ENCODE data around the gene DDX20.

DDX20 gene, protein sequence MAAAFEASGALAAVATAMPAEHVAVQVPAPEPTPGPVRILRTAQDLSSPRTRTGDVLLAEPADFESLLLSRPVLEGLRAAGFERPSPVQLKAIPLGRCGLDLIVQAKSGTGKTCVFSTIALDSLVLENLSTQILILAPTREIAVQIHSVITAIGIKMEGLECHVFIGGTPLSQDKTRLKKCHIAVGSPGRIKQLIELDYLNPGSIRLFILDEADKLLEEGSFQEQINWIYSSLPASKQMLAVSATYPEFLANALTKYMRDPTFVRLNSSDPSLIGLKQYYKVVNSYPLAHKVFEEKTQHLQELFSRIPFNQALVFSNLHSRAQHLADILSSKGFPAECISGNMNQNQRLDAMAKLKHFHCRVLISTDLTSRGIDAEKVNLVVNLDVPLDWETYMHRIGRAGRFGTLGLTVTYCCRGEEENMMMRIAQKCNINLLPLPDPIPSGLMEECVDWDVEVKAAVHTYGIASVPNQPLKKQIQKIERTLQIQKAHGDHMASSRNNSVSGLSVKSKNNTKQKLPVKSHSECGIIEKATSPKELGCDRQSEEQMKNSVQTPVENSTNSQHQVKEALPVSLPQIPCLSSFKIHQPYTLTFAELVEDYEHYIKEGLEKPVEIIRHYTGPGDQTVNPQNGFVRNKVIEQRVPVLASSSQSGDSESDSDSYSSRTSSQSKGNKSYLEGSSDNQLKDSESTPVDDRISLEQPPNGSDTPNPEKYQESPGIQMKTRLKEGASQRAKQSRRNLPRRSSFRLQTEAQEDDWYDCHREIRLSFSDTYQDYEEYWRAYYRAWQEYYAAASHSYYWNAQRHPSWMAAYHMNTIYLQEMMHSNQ

GRCh38 chr1:111755331-111756123 is at the start of gene DDX20:
TSS of gene DDX20 (plus strand) at chr1:111755901. CDS start at chr1:111755925, 24 bp downstream.
- Histone ChIP-seq H3K4me1 (ENCODE audit: control insufficient read depth, low read depth, low read length) (peaks cover 10% of the 10 kb centered on the region), H3K27ac (ENCODE audit: low read length) (peak within 1 kb of the TSS; percentile 94), H3K27me3 (ENCODE audit: control insufficient read depth, insufficient read depth, low read length) (no peaks in the 10 kb centered on the region), H3K9me3 (ENCODE audit: control insufficient read depth, low read depth, low read length) (no peaks in the 10 kb centered on the region), H3K36me3 (ENCODE audit: control insufficient read depth, low read depth, low read length) (peaks cover 16% of the 10 kb centered on the region), H3K4me3 (ENCODE audit: low read length) (peak within 1 kb of the TSS; percentile 93), H3K9ac (ENCODE audit: low read length) (peak within 1 kb of the TSS; percentile 96)

- Histone ChIP-seq H3K27me3 (ENCODE audit: control insufficient read depth, insufficient read depth, low read length) (no peaks in the 10 kb centered on the region), H3K36me3 (ENCODE audit: control insufficient read depth, low read depth, low read length) (peaks cover 36% of the 10 kb centered on the region), H3K9me3 (ENCODE audit: control insufficient read depth, low read depth, low read length) (no peaks in the 10 kb centered on the region), H3K27ac (ENCODE audit: low read length) (no peak overlapping the region), H3K9ac (ENCODE audit: low read length) (no peak overlapping the region), H3K4me1 (ENCODE audit: control insufficient read depth, low read depth, low read length) (no peaks in the 10 kb centered on the region), H3K4me3 (ENCODE audit: low read length) (no peak overlapping the region)
Measured at GRCh38 chr1:111706921-111707320, 48.8 kb upstream of the DDX20 start.

DNA sequence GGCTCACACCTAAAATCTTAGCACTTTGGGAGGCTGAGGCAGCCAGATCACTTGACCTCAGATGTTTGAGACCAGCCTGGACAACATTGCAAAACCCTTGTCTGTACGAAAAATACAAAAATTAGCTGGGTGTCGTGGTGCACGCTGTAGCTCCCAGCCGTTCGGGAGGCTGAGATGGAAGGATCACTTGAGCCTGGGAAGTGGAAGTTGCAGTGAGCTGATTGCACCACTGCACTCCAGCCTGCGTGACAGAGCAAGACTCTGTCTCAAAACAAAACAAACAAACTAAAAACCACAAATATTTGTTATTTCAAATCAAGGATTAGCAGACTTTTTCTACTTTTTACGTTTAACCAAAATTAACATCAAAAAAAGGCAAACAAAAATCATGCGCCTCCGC is 47.8 kb upstream of the DDX20 start:
- Histone ChIP-seq H3K36me3 (ENCODE audit: control insufficient read depth, low read depth, low read length) (peaks cover 36% of the 10 kb centered on the region), H3K4me3 (ENCODE audit: low read length) (no peak overlapping the region), H3K27me3 (ENCODE audit: control insufficient read depth, insufficient read depth, low read length) (no peaks in the 10 kb centered on the region), H3K9ac (ENCODE audit: low read length) (no peak overlapping the region), H3K27ac (ENCODE audit: low read length) (no peak overlapping the region), H3K9me3 (ENCODE audit: control insufficient read depth, low read depth, low read length) (no peaks in the 10 kb centered on the region), H3K4me1 (ENCODE audit: control insufficient read depth, low read depth, low read length) (no peaks in the 10 kb centered on the region)

DNA sequence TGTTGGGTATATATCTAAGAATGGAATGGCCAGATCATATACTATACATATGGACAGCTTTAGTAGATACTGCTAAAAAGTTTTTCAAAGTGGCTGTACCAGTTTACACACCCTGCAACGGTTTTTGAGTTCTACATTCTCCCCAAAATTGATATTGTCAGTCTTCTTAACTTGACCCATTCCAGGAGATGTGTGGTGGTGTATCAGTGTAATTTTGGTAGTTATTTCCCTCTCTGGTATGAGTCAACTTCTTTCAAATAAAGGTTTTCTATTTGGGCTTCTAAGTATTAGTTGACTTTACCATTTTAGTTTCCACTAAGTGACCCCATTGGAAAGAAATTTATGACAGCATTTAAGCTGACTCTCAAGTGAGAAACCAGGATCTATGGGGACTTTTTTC is 45.7 kb upstream of the DDX20 start:
- Histone ChIP-seq H3K9ac (ENCODE audit: low read length) (no peak overlapping the region), H3K27ac (ENCODE audit: low read length) (no peak overlapping the region), H3K36me3 (ENCODE audit: control insufficient read depth, low read depth, low read length) (peaks cover 19% of the 10 kb centered on the region), H3K9me3 (ENCODE audit: control insufficient read depth, low read depth, low read length) (no peaks in the 10 kb centered on the region), H3K4me3 (ENCODE audit: low read length) (no peak overlapping the region), H3K27me3 (ENCODE audit: control insufficient read depth, insufficient read depth, low read length) (no peaks in the 10 kb centered on the region), H3K4me1 (ENCODE audit: control insufficient read depth, low read depth, low read length) (no peaks in the 10 kb centered on the region)

GRCh38 chr1:111716333-111716732 is 39.4 kb upstream of the DDX20 start:
- no peaks in the 10 kb centered on the region for H3K9me3 ChIP-seq (ENCODE audit: control insufficient read depth, low read depth, low read length)
- H3K27ac ChIP-seq (ENCODE audit: low read length), result no peak overlapping the region
- H3K27me3 ChIP-seq (ENCODE audit: control insufficient read depth, insufficient read depth, low read length), result no peaks in the 10 kb centered on the region
- peaks cover 14% of the 10 kb centered on the region for H3K4me1 ChIP-seq (ENCODE audit: control insufficient read depth, low read depth, low read length)
- no peaks in the 10 kb centered on the region for H3K36me3 ChIP-seq (ENCODE audit: control insufficient read depth, low read depth, low read length)
- H3K9ac ChIP-seq (ENCODE audit: low read length), result no peak overlapping the region
- H3K4me3 ChIP-seq (ENCODE audit: low read length), result no peak overlapping the region

DNA sequence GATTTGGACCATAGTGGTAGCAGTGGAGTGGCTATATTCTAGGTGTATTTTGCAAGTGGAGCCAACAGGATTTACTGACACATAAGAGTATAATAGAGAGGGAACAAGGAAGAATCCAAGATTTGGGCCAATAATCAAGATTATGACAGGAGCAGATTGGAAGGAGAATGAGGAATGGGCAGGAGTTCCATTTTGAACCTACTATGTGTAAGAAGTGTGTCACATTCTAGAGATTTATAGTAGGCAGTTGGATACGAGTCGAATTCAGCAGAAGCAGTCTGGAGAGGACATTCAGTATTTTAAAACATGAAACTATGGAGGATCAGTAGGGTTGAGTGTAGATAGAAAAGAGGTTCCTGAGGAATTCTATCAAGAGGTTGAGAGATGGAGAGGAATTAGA is 38.3 kb upstream of the DDX20 start:
- H3K27me3 ChIP-seq (ENCODE audit: control insufficient read depth, insufficient read depth, low read length), result no peaks in the 10 kb centered on the region
- peaks cover 14% of the 10 kb centered on the region for H3K4me1 ChIP-seq (ENCODE audit: control insufficient read depth, low read depth, low read length)
- no peaks in the 10 kb centered on the region for H3K9me3 ChIP-seq (ENCODE audit: control insufficient read depth, low read depth, low read length)
- no peaks in the 10 kb centered on the region for H3K36me3 ChIP-seq (ENCODE audit: control insufficient read depth, low read depth, low read length)
- no peak overlapping the region for H3K27ac ChIP-seq (ENCODE audit: low read length)
- no peak overlapping the region for H3K9ac ChIP-seq (ENCODE audit: low read length)
- H3K4me3 ChIP-seq (ENCODE audit: low read length), result no peak overlapping the region

- Histone ChIP-seq H3K27ac (ENCODE audit: low read length) (no peak overlapping the region), H3K9me3 (ENCODE audit: control insufficient read depth, low read depth, low read length) (no peaks in the 10 kb centered on the region), H3K4me1 (ENCODE audit: control insufficient read depth, low read depth, low read length) (peaks cover 14% of the 10 kb centered on the region), H3K27me3 (ENCODE audit: control insufficient read depth, insufficient read depth, low read length) (no peaks in the 10 kb centered on the region), H3K36me3 (ENCODE audit: control insufficient read depth, low read depth, low read length) (no peaks in the 10 kb centered on the region), H3K4me3 (ENCODE audit: low read length) (no peak overlapping the region), H3K9ac (ENCODE audit: low read length) (no peak overlapping the region)
Measured at GRCh38 chr1:111719135-111719534, 36.6 kb upstream of the DDX20 start.

- H3K27ac ChIP-seq (ENCODE audit: low read length), result no peak overlapping the region
- H3K4me3 ChIP-seq (ENCODE audit: low read length), result no peak overlapping the region
- no peaks in the 10 kb centered on the region for H3K27me3 ChIP-seq (ENCODE audit: control insufficient read depth, insufficient read depth, low read length)
- peaks cover 14% of the 10 kb centered on the region for H3K4me1 ChIP-seq (ENCODE audit: control insufficient read depth, low read depth, low read length)
- no peaks in the 10 kb centered on the region for H3K36me3 ChIP-seq (ENCODE audit: control insufficient read depth, low read depth, low read length)
- no peaks in the 10 kb centered on the region for H3K9me3 ChIP-seq (ENCODE audit: control insufficient read depth, low read depth, low read length)
- H3K9ac ChIP-seq (ENCODE audit: low read length), result no peak overlapping the region
Measured at GRCh38 chr1:111719674-111720132, 36.0 kb upstream of the DDX20 start.

DNA sequence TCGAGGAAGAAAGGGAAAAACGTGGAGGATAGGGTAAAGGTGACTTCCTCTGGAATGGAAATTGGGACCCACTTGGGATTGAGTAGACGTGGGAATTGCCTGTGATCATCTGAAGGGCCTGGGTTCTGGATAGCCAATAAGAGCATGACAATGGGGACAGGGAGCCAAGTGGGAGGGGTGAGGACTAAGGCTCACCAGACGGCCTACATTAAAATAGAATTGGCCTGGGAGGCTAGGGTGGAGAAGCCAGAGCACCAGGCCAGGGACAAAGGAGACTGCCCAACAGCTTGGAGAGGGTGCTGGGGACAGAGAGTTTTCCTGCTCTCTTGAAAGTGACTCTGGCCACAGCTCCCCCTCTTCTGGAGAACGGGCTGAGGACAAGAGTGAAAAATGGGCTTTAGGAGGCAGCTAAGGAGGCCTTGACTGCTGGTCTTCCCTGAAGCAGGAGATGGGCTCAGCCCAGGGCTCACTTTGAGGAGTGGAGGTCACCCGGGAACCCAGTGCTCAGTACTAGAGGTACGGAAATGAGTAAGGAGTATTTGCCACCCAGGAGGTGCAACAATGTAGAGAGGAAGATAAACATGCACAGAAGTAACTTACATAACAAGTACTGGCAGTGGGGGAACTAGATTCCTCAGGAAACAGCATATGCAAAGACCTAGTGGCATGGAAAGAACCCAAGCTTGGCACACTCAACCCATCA is 35.3 kb upstream of the DDX20 start:
- Histone ChIP-seq H3K27me3 (ENCODE audit: control insufficient read depth, insufficient read depth, low read length) (no peaks in the 10 kb centered on the region), H3K9me3 (ENCODE audit: control insufficient read depth, low read depth, low read length) (no peaks in the 10 kb centered on the region), H3K4me1 (ENCODE audit: control insufficient read depth, low read depth, low read length) (peaks cover 14% of the 10 kb centered on the region), H3K4me3 (ENCODE audit: low read length) (no peak overlapping the region), H3K27ac (ENCODE audit: low read length) (no peak overlapping the region), H3K36me3 (ENCODE audit: control insufficient read depth, low read depth, low read length) (no peaks in the 10 kb centered on the region), H3K9ac (ENCODE audit: low read length) (no peak overlapping the region)

DNA sequence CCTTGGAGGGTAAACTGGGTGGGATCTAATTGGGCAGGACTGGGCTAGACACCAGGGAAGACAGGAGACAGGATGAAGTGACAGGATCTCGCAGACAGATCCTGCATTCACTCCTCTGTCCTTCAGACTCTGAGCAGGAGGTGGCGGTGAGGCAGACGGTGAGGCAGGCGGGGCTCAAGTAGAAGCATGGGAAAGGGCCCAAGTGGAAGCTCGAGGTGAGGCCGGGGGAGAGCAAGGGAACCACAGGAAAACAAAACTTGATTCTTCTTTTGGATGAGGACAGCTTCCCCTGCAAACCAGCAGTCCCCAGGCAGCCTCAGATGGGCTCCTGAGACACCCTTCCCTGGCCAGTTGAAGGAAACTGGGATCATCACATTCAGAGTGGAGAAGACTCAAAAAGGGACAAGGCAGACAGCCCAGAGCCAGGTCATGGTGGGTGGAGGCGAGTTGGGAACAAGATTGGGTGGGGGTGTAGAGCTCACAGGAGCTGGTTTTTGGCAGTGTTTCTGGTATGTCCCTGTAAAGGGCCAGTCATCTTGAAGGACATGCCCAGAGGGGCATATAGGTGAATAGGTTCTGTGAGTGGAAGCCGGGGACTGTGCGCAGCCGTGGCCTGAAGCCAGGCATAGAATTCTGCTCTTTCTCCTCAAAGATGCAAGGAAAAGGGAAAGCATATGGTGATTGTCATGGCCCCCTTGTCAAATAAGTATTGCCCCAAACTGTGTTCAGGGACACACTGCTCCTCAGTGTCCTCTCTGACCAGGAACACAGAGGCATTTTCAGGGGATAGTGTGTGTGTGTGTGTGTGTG is 34.5 kb upstream of the DDX20 start:
- no peaks in the 10 kb centered on the region for H3K36me3 ChIP-seq (ENCODE audit: control insufficient read depth, low read depth, low read length)
- H3K4me3 ChIP-seq (ENCODE audit: low read length), result no peak overlapping the region
- H3K4me1 ChIP-seq (ENCODE audit: control insufficient read depth, low read depth, low read length), result peaks cover 14% of the 10 kb centered on the region
- no peaks in the 10 kb centered on the region for H3K27me3 ChIP-seq (ENCODE audit: control insufficient read depth, insufficient read depth, low read length)
- no peaks in the 10 kb centered on the region for H3K9me3 ChIP-seq (ENCODE audit: control insufficient read depth, low read depth, low read length)
- H3K9ac ChIP-seq (ENCODE audit: low read length), result no peak overlapping the region
- H3K27ac ChIP-seq (ENCODE audit: low read length), result no peak overlapping the region

Measured in iPS-18a (cell line).